HG03039 (cell line): ENCODE measurements around the gene ARTN.

ENCODE experiments used
- ATAC-seq: cut with Tn5 transposase; IDR thresholded peaks from one replicate; pipeline ENCODE4 v1.9.1; 2021; ENCODE audit warnings: mild to moderate bottlenecking, moderate library complexity; ENCODE audit not compliant: unreplicated experiment

Gene ARTN

DNA sequence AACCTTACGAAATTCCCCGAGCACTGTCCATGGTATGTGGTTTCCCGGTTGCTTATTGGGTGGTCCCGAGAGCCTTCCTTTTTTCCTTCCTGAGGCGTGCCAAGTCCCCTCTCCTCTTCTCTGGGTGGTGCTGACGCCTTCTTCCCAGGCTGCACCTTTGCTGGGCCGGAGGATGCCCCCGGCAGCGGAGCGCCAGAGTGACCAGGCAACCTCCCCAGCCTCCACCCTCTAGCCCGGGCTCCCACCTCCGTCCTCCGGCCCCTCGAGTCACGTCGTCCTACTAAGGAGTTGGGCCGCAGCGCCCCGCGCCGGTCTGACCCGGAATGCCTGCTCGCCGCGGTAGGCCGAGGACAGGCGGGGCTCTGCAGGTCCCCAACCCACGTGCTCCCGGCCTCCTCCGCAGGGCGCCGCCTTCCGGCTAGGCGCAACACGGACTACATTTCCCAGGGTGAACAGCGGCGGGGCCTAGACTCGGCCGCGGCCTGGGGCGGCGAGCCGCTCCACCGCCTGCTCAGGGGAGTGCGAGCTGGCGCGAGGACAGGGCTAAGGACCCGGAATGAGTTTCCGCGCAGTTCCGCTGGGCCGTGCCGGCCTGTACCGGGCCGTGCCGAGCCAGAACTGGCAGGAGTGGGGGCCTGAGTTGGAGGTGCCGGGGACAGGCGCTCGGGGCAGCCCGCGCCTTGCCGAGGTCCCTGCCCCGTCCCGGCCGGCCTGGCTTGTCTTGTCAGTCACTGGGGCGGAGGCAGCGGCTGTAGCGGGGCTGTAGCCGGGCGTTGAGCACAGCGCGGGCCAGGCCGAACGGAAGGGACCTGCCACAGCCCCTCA, 12.8 kb downstream of the ARTN start, which contains the start of gene IPO13:
Gene IPO13 (plus strand): TSS at position 715 of the 825 bp plus-strand sequence. CDS start 651 bp downstream, outside the sequence.
- ATAC-seq, result peak; percentile 91

DNA sequence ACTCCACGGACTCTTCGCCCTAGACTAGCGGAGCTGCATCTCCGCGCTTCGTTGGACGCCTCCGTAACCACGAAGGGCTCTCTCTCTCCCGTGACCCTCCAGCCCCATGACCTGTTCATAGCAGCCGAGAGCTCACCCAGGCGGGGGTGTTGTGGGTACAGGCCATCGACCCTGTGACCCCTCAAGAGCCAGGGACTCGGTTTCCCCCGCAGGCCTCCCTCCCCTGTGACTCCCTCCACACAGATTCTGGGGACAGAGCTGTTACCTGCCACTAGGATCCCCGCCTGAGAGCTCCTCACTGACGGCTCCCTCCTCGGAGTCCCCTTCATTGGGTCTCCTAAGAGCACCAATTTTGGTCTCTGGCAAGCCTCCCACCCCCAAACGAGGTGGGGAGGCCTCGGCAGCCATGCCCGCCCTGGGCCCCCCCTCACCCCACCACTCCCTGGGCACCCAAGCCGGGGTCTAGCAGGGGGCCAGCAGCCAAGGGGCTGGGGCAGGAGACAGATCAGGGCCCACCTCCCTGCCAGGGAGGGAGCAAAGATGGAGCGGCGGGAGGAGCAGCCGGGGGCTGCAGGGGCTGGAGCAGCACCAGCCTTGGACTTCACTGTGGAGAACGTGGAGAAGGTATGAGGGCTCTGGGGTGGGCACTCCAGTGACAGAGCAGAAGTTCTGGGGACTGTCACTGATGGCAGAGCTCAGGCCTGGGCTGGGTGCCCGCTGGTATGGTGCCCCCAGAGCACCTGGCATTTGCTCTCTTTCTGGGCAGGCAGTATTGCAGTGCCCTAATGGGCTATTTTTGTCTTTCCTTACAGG, 13.7 kb downstream of the ARTN start:
- peak; percentile 17 for ATAC-seq

DNA sequence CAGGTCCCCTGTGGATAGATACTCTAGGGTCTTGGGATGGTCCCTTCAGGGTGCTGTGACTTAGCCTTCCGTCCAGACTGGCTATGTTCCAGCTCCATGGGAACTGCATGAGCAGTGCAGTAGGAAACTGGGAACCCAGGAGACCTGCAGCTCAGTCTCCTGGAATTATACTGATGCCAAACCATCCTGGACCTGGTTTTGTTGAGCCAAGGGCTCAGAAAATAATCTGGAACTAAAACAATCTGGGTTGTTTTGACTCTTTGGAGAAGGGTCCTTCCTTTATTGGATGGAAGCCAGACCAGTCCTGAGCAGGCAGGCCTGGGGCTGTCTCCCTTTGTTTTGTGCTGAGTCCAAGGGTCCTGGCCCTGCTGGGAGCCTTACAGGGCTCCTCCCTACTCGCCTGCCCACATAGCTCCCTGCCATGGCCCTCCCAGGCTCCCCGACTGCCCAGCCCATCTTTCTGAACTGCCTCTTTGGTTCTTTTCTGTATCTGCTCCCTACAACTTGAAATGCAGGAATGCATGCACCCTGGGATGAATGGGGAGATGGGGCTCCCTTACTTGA, 14.4 kb downstream of the ARTN start:
- ATAC-seq, result no peak

DNA sequence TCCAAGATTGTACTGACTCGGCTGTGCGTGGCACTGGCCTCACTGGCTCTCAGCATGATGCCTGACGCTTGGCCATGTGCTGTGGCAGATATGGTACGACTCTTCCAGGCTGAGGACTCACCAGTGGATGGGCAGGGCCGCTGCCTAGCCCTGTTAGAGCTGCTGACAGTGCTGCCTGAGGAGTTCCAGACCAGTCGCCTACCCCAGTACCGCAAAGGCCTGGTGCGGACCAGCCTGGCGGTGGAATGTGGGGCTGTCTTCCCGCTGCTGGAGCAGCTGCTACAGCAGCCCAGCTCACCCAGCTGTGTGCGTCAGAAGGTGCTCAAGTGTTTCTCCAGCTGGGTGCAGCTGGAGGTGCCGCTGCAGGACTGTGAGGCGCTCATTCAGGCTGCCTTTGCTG, 16.1 kb downstream of the ARTN start:
- ATAC-seq, result no peak

DNA sequence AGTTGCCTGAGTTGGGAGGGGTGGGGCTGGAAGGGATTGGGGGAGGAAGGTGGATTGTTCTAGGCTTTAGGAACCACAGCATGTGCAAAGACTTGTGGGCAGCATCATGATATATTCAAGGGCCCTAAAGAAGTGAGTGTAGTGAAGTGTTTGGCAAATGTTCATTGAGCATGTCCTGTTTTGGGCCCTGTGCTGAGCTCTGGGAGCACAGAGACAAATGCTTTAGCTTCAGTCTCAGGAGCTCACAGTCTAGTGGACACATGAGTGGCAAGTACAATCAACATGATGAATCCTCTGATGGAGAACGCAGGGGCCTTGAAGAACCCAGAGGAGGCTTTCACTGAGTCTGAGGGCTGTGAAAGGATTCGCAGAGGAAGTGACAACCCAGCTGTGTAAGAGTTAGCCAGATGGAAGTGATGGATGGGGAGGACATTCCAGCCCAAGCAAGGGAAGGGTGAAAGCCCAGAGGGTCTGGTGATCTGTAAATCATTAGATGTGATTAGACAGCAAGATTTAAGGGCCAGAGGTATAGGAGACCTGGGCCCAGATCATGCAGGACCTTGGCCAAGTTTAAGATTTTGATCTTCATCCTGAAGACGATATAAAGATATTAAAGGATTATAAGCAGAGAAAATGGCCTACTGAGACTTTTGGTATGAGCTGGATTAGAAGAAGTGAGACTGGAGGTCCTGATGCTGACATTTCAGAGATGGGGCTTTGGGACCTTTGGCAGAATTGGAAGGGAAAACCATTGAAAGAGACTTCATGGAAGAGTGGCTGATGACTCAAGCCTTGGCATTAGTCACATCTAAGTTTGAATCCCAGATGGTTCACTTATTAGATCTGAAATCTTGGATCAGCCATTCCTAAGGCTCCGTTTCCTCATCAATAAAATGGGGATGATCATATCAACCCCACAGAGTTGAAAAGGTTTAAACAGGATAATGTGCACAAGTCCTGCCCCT, 17.7 kb downstream of the ARTN start:
- no peak for ATAC-seq

DNA sequence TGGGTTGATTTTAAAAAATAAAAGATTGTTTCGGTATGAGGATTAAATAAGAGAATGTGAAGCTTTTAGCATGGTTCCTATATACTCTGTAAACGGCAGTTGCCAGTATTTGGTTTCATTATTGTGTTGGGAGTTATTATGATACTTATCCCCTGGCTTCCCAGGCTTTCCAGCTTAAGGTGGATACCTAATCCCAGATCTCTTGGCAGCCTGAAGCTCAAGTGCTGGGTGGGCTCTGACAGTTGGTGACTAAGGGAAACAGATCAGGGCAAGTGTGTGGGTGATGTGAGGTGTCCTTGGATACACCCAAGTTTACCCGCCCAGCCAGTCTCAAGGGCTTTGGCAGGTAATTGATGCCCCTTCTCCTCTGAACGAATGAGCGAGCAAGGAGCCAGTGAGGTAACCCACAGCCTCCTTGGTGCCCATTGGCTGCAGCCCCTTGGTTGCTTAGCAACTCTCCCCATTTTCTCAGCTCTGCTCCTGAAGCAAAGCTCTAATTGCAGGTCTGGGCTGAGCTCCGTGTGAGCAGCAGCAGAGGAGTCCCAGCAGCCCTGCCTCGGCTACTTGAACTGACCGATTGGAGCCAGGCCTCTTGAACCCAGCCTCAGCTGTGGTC, 19.2 kb downstream of the ARTN start:
- no peak for ATAC-seq

DNA sequence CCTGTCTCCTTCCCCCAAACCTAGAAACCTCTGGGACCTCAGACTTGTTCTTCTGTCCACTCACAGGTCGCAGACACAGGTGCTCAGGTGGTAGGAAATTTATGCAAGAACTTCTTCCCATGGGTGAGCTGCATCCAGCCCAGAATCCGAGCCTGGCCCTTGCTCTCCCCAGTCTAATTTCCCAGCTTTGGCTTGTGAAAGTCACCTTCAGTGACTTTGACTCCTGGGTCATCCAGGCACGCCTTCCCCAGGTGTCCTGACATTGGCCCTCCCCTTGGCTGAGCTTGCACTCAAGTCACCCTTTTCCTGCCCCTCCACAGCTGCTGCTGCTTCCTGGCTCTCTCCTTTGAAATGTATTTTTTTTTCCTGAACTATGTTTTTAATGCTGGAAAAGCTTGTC, 19.8 kb downstream of the ARTN start:
- no peak for ATAC-seq

DNA sequence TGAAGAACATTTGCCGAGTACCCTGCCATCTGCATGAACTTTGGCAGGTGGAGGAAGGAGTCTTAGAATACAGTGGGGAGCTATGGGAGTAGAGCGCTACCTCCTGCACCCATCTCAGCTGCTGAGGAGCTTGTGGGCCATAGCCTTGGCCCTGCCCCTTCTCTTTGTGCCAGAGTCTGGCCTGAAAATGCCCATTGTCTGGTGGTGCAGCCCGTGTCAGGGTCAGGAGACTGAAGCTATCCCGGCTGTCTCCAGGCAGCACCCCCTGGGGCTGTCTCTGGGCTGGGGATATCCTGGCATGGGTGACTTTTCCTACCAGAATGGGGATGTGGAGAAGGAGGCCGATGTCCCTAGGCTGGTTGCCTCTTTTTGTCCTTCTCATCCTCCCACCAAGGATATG, 20.4 kb downstream of the ARTN start:
- no peak for ATAC-seq

DNA sequence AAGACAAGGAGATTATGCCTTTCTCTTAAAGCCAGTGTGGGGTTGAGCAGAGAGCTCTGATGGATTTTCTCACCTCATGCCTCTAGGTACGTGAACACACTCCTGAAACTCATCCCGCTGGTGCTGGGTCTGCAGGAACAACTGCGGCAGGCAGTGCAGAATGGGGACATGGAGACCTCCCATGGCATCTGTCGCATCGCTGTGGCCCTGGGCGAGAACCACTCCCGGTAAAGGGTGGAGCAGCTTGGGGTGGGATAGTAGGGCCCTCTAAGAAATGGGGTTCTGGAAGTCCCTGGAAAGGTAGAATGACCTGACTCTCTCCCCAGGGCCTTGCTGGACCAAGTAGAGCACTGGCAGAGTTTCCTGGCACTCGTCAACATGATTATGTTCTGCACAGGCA, 22.6 kb downstream of the ARTN start:
- no peak for ATAC-seq

DNA sequence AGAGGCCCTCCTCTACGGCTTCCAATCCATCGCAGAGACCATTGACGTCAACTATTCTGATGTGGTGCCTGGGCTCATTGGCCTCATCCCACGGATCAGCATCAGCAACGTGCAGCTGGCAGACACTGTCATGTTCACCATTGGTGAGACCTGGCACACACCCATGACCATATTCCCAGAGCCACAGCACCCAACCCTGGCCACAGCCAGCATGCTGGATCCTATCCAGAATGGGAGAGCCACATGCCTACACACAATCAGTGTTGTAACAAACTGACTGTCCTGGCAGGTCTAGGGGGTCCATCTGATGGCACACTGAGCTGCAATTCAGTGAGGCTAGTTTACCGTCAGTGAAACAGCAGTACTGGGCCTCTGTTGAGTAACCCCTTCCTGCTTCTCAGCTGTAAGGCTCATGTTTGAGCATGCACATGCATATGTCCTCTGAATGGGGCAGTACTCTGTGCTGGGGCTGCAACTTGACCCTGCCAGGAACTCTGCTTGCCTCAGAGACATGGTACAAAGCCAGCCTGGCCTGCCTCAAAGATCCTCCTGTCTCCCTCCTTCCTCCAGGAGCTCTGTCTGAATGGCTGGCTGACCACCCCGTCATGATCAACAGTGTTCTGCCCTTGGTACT, 23.9 kb downstream of the ARTN start:
- ATAC-seq, result no peak

DNA sequence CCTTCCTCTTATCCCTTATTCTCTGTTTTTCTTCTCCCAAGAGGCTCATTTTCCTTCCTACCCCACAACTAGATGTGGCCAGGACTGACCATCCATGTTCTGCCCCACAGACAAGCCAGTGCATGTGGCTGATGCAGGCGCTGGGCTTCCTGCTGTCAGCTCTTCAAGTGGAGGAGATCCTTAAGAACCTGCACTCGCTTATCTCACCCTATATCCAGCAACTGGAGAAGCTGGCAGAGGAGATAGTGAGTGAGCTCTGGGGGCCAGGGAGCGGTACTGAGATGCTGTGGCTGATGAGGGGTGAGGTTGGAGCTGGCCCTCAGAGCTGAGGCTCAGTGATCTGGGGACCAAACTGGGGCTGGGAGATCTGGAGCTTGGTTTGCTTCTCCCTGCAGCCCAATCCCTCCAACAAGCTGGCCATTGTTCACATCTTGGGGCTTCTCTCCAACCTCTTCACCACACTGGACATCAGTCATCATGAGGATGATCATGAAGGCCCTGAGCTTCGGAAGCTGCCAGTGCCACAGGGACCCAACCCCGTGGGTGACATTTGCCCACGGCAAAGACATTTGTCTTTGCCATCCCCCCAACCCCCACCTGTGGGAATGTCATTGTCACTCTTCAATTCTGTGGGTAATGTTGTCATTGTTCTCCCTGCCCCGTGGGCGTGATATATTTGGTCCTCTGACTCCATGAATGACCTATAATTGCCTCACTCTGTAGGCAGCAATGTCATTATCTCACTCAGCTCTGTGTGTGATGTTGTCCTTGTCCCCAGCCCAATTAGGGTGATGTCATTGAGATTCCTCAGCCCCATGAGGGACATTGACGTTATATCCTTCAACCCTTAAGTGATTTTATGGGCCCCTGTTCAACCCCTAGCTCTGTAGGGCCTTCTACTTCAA, 25.0 kb downstream of the ARTN start:
- no peak for ATAC-seq

DNA sequence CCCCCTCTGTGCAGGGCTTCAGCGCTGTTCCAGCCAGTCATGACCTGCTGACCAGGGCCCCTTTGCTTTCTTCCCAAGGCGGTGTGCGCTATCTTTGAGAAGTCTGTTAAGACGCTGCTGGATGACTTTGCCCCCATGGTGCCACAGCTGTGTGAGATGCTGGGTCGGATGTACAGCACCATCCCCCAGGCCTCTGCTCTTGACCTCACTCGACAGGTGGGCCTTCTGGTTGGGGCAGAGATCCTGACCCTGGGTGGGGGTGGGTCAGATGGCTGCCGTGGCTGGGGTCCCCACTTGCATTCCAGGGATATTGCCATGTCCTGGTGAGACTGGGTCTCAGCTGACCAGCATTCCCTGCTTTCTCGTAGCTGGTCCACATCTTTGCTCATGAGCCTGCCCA, 27.2 kb downstream of the ARTN start:
- no peak for ATAC-seq

DNA sequence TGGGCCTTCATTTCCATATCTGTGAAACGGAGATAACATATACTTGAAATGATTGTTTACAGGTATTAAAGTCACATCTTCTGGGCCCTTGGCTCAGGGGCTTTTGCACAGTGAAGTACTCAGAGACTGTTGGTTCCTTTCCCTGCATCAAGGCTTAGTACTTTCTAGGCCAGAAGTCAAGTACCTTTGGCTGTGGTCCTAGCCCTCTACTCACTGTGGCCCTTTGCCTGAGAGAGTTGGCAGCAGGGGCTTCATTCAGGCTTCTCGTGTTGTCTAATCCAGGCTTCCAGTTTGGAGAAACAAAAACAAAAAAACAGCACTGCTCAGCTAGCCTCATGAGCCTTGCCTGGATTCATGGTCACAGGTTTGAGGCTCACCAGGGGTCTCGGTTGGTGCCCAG, 28.1 kb downstream of the ARTN start:
- no peak for ATAC-seq

DNA sequence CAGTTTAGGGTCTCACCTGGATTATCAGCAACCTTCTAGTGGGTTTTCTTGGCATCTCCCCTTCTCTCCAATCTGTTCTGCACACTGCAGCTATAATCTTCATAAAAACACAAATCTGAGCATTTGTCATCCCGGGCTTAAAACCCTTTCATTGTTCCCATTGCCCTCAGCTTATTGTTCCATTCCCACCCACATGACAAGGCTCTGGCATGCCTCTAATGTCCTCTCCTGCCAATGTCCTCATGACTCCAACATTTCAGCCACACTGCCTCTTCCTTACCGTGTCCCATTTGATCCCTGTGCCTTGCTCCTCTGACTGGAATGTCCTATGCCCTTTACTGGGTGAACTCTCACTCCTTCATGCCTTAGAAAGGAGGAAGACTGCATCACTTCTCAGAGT, 28.7 kb downstream of the ARTN start:
- no peak for ATAC-seq

DNA sequence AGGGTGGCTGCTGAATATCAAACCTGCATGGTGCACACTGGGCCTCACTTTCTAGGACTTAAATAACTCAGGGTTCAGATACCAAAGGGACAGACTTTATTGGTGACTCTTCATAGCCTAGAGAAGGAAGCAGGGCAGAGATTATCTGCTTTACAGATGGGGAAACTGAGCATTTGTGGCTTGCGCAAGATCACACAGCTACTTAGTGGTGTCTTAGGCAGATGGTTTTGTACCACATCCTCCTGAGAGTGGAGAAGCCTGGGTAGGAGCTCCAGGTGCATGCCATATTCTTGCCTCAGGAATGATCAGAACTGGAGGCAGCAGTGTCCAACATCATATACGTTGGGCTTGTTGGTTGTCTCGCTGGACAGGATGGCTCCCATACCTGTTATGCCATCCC, 29.4 kb downstream of the ARTN start:
- ATAC-seq, result no peak

DNA sequence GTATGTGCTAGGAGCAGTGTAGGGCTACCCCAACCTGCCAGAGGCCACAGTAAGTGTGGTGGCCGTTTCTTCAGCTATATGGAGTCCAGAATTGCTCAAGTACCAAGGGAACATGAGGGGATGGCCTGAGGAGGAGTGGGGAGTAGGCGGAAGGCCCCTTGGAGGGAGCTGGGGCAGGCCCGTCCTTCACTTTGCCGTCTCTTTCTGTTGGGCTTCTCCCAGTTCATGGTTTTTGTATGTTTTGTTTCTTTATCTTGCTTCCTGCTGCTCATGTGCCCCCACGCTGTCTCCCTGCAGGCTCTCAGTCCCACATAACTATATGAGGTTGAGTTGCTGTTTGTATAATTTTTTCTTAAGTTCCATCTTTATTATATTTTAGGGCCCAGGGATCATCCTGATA, 30.3 kb downstream of the ARTN start:
- no peak for ATAC-seq

DNA sequence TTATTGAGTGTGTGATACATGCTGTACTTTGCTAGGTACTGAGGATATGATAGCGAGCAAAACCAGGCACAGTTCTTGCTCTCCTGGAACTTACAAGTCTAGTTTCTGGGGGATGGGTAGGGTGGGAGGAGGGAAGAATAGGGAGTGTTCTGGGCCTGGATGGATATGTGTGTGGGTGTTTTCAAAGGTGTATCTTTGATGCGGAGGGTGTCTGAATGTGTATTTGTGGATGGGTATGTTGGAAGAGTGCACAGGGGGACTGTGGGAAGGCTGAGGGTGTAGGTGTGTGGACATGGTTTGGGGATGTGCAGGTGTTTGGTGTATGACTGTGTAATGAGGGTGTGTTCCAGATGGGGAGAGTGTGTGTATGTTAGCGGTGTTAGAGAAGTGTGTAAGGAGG, 31.7 kb downstream of the ARTN start:
- no peak for ATAC-seq

DNA sequence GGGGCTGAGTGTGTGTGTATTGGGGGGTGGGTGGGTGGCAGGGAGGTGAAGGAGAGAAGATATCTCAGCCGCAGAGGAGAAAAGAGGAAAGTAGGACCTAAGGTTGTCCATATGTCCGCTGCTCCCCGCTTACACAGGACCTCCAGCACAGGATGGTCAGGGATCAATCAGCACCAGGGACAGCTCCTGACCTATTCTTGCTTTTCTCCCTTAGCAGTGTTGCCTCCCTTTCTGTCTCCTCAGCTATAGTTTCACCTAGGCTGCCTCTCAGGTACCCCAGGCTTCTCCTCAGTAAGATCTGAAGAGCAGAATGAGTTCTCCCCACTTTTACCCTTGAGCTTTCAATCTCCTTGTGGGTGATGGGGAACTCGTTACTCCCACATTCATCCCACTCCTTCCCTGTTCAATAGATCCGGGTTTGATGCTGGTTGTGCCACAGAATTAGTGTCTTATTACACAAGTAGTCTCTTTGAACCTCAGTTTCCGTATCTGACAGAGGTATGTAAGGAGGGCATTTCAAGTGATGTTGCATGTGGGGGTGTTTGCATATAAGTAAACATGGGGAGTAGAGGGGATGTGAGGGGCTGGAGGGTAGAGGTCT, 34.8 kb downstream of the ARTN start:
- no peak for ATAC-seq

DNA sequence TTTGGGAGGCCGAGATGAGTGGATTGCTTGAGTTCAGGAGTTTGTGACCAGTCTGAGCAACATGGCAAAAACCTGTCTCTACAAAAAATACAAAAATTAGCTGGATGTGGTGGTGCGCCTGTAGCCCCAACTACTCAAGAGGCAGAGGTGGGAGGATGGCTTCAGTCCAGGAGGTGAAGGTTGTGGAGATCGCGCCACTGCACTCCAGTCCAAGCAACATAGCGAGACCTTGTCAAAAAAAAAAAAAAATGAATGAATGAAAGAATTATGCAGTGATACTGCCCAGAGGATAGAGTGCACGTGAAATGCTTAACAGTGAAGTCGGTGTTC, 35.8 kb downstream of the ARTN start:
- ATAC-seq, result no peak
